ENCODE data around the gene RAD51B.

GRCh38 chr14:68604361-68604730 is 784.8 kb downstream of the RAD51B start:
- TF ChIP-seq CTCF (IDR thresholded peaks at IDR 0.05) (no peak), POLR2AphosphoS5 (IDR thresholded peaks at IDR 0.05; ENCODE audit: insufficient read depth in 1 of 2, low read depth in 1 of 2) (no peak)

Data from vagina (tissue), 2 donors.